GM19395 (cell line): ENCODE data around the gene OPN5.
"Not testable (repeated sequence)": the region's sequence is repeated elsewhere in the genome, so short reads cannot be mapped to it uniquely, and the experiment has no call there.

Experiments
- ATAC-seq: cut with Tn5 transposase; IDR thresholded peaks from one replicate; pipeline ENCODE4 v1.9.1; 2021; ENCODE audit warnings: mild to moderate bottlenecking, moderate library complexity; ENCODE audit not compliant: unreplicated experiment

Gene OPN5

GRCh38 chr6:47781732-47782131, at the start of gene OPN5:
OPN5 (plus strand) TSS chr6:47782032; CDS start chr6:47782067, 35 bp downstream.
- no peak for ATAC-seq

- ATAC-seq, result peak; percentile 71
Measured at GRCh38 chr6:47733879-47734558, 47.8 kb upstream of the OPN5 start.

GRCh38 chr6:47734831-47735481, 46.9 kb upstream of the OPN5 start:
- no peak for ATAC-seq

- no peak for ATAC-seq
Measured at GRCh38 chr6:47736083-47736700, 45.6 kb upstream of the OPN5 start.

GRCh38 chr6:47737406-47737805, 44.4 kb upstream of the OPN5 start:
- no peak for ATAC-seq

GRCh38 chr6:47740714-47741113, 41.1 kb upstream of the OPN5 start:
- ATAC-seq, result no peak

- ATAC-seq, result peak; percentile 54
Measured at GRCh38 chr6:47741807-47742206, 40.0 kb upstream of the OPN5 start.

- no peak for ATAC-seq
Measured at GRCh38 chr6:47743744-47744143, 38.1 kb upstream of the OPN5 start.

GRCh38 chr6:47745269-47745668, 36.6 kb upstream of the OPN5 start:
- not testable (repeated sequence) for ATAC-seq

GRCh38 chr6:47749757-47750156, 32.1 kb upstream of the OPN5 start:
- ATAC-seq, result no peak

- ATAC-seq, result no peak
Measured at GRCh38 chr6:47752801-47753200, 29.0 kb upstream of the OPN5 start.

- no peak for ATAC-seq
Measured at GRCh38 chr6:47759364-47759763, 22.5 kb upstream of the OPN5 start.

- ATAC-seq, result no peak
Measured at GRCh38 chr6:47762502-47762901, 19.3 kb upstream of the OPN5 start.

- no peak for ATAC-seq
Measured at GRCh38 chr6:47766445-47766844, 15.4 kb upstream of the OPN5 start.

- no peak for ATAC-seq
Measured at GRCh38 chr6:47767102-47767501, 14.7 kb upstream of the OPN5 start.

GRCh38 chr6:47769982-47770381, 11.8 kb upstream of the OPN5 start:
- ATAC-seq, result no peak

- ATAC-seq, result no peak
Measured at GRCh38 chr6:47772359-47772758, 9.5 kb upstream of the OPN5 start.

- no peak for ATAC-seq
Measured at GRCh38 chr6:47773005-47773404, 8.8 kb upstream of the OPN5 start.

GRCh38 chr6:47780510-47781356, 1.1 kb upstream of the OPN5 start:
- peak; percentile 93 for ATAC-seq

GRCh38 chr6:47785182-47785581, 3.4 kb downstream of the OPN5 start:
- ATAC-seq, result no peak
